Mammary epithelial cell (primary cell): ENCODE data around the gene AAMP.

Experiments
- CTCF ChIP-seq, 2 donors: IDR thresholded peaks in 1 of 2; conservative IDR thresholded peaks in 1 of 2; 2 replicates each; pipeline ENCODE4 v1.5.1; 2011 to 2012; ENCODE audit warnings: inconsistent platforms in 2 of 2, low read length in 2 of 2, mild to moderate bottlenecking in 2 of 2, control low read depth in 1 of 2, low read depth in 1 of 2; ENCODE audit not compliant: insufficient read depth in 1 of 2; ENCODE audit errors: extremely low read depth in 1 of 2
- EZH2 ChIP-seq: IDR thresholded peaks from 2 replicates; pipeline ENCODE4 v1.6.1; 2012; ENCODE audit warnings: low read length, inconsistent platforms, borderline replicate concordance

DNA sequence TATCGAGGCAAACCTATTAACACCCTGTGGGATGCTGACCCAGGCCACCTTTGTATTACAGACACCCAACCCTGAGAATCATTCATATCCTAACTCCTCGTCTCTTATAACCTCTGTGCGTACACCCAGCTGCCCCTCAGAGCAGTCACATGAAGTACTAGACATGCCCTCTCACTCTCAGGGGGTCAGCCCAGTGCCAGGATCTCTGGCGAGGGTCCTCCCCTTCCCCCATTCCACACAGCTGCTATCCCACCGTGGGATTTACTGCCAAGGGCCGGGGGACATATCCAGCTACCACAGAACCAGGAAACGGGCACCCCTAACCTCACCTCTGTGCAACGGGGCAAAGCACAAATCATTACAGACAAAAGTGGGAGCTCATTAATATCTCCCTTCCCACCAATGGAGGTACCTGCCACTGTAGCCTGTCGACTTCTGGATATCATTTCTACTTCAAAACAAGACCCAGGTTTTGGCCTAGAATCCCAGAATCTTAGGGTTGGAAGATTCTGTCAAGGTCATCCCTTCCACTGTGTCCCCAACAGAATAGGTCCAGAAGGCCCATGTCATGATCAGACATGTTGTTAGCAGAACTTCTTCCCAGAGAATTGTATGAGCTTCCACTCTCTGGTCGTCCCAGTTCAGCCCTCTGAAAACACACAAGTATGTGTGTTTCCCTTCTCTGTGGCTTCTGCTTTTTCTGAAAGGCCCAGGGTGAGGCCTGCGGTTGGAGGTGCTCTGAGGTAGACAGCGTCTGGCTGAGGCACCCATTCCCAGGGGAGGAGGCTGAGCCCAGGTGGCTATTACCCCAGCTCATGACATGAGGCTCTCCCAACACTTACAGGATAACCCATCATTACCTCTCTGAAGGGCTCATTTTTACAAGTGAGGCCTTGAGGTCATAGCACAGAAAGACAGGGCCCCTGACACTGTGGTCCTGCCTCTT lies 20.7 kb upstream of the AAMP start:
- TF ChIP-seq CTCF (conservative IDR thresholded peaks at IDR 0.05 in 1 of 2, IDR thresholded peaks at IDR 0.05 in 1 of 2; ENCODE audit: extremely low read depth in 1 of 2, insufficient read depth in 1 of 2, low read depth in 1 of 2, low read length in 2 of 2) (no peak), EZH2 (no peak)
